CD4-positive, alpha-beta T cell treated with Interleukin-17A for 4 hours (primary cell): ENCODE data around the gene APBA2.

Source experiments
- DNase-seq: peaks from one replicate; pipeline ENCODE4 v3.0.0-alpha.2; 2020; ENCODE audit warnings: mixed read lengths

The APBA2 gene

GRCh38 chr15:29110733-29111132, 225.0 kb downstream of the APBA2 start:
- DNase-seq, result no peak

- DNase-seq, result no peak
Observed at GRCh38 chr15:29111705-29112281, 226.0 kb downstream of the APBA2 start.

GRCh38 chr15:29113336-29114220, 227.8 kb downstream of the APBA2 start:
- no peak for DNase-seq

- DNase-seq, result no peak
Observed at GRCh38 chr15:29114221-29115092, 228.7 kb downstream of the APBA2 start.

GRCh38 chr15:29115093-29115991, 229.6 kb downstream of the APBA2 start:
- peak; percentile 35 for DNase-seq

GRCh38 chr15:29116970-29117700, 231.4 kb downstream of the APBA2 start:
- DNase-seq, result no peak

- DNase-seq, result no peak
Observed at GRCh38 chr15:29117778-29118177, 232.0 kb downstream of the APBA2 start.

GRCh38 chr15:29119847-29120246, 234.1 kb downstream of the APBA2 start:
- no peak for DNase-seq

GRCh38 chr15:29120593-29121368, 235.0 kb downstream of the APBA2 start:
- DNase-seq, result no peak

- no peak for DNase-seq
Observed at GRCh38 chr15:29121369-29121656, 235.5 kb downstream of the APBA2 start.

GRCh38 chr15:29121907-29122306, 236.1 kb downstream of the APBA2 start:
- DNase-seq, result no peak

- no peak for DNase-seq
Observed at GRCh38 chr15:29122506-29122905, 236.7 kb downstream of the APBA2 start.

- DNase-seq, result no peak
Observed at GRCh38 chr15:29123171-29123570, 237.4 kb downstream of the APBA2 start.

GRCh38 chr15:29123991-29124390, 238.2 kb downstream of the APBA2 start:
- DNase-seq, result no peak

- no peak for DNase-seq
Observed at GRCh38 chr15:29124581-29125381, 239.0 kb downstream of the APBA2 start.

- no peak for DNase-seq
Observed at GRCh38 chr15:29125382-29126207, 239.8 kb downstream of the APBA2 start.

- no peak for DNase-seq
Observed at GRCh38 chr15:29126208-29126536, 240.4 kb downstream of the APBA2 start.

GRCh38 chr15:29126821-29127461, 241.2 kb downstream of the APBA2 start:
- no peak for DNase-seq
